Adrenal gland (tissue), 12 donors: ENCODE results near the gene C13orf46. TPM values are rescaled to one million over a fixed set of nuclear protein-coding genes. Genes with fewer than 3 reads are reported as not detected.

Source experiments
- DNase-seq, 7 donors: peaks; one replicate each; pipeline ENCODE4 v3.0.0-alpha.2; 2019 to 2020
- H3K27ac ChIP-seq, 5 donors: fragments of 200-600 bp; sonication (generic) in 4 of 5; 1 replicate in 3 of 5; 2 replicates in 2 of 5; pipeline versions ENCODE4 v1.5.1 to v1.8.0; 2016 to 2020; ENCODE audit warnings: mild to moderate bottlenecking in 1 of 5
- H3K27me3 ChIP-seq: fragments of 200-600 bp; 2 replicates; pipeline ENCODE4 v1.8.0; 2021
- H3K36me3 ChIP-seq, 2 donors: fragments of 200-600 bp; replicated peaks in 1 of 2; 1 replicate in 1 of 2; 2 replicates in 1 of 2; pipeline versions ENCODE4 v1.5.1 to v1.8.0; 2018 to 2022
- H3K4me1 ChIP-seq, 2 donors: fragments of 200-600 bp; replicated peaks in 1 of 2; 1 replicate in 1 of 2; 2 replicates in 1 of 2; pipeline versions ENCODE4 v1.5.1 to v1.8.0; 2018 to 2021
- H3K4me3 ChIP-seq, 4 donors: fragments of 200-600 bp; sonication (generic) in 3 of 4; one replicate each; pipeline ENCODE4 v1.5.1; 2016 to 2018
- H3K9me3 ChIP-seq, 3 donors: fragments of 200-600 bp; sonication (generic) in 1 of 3; replicated peaks in 1 of 3; 1 replicate in 2 of 3; 2 replicates in 1 of 3; pipeline versions ENCODE4 v1.5.1 to v1.8.0; 2016 to 2021
- CTCF ChIP-seq, 6 experiments: fragments of 450-650 bp in 4 of 6; fragments of 200-600 bp in 2 of 6; sonication (generic) in 1 of 6; IDR thresholded peaks; 1 replicate in 5 of 6; 2 replicates in 1 of 6; pipeline versions ENCODE4 v1.5.1 to v1.8.0; 2016 to 2021; ENCODE audit warnings: antibody characterized with exemption in 6 of 6, mild to moderate bottlenecking in 2 of 6, moderate library complexity in 1 of 6
- POLR2A ChIP-seq, 2 donors: fragments of 450-650 bp; IDR thresholded peaks; one replicate each; pipeline ENCODE4 v1.6.1; 2017; ENCODE audit warnings: antibody characterized with exemption in 2 of 2, mild to moderate bottlenecking in 2 of 2, moderate library complexity in 1 of 2
- WGBS, 4 donors: extraction: QIAGEN DNeasy Blood & Tissue Kit in 2 of 4; methylation state at CpG; one replicate each; pipeline versions ENCODE4 v1.1.5 to v1.1.7; 2013 to 2017; 5-methylcytosine and 5-hydroxymethylcytosine counted together
- intact Hi-C, 2 donors: fragments of 100-400 bp; cut with DNase I; formaldehyde crosslinking; loops; one replicate each; pipeline versions ENCODE4 v1.14.1 to v1.15.0; 2022 to 2023
- polyA plus RNA-seq, 3 donors: library from polyadenylated mRNA; stranded (reverse); fragments of 200-250 nt in 2 of 3; fragments of 350-450 nt in 1 of 3; fragmentation: Illumina TruSeq in 1 of 3; extraction: RNeasy Lipid Tissue Mini Kit (QIAGEN cat#74804) in 1 of 3; gene quantifications; one replicate each; pipeline ENCODE4 v1.2.3, GENCODE V29; 2013 to 2014
- total RNA-seq, 9 donors: library from RNA; depleted of rRNA in 4 of 9; stranded (reverse); fragments of >200 nt in 4 of 9; fragments of 120-200 nt in 1 of 9; fragmentation: NEBNext Ultra II Directional in 1 of 9; extraction: Animal tissue kit (Norgen Biotek cat#: 25700) in 1 of 9; gene quantifications; one replicate each; pipeline versions ENCODE4 v1.1.0 to v1.2.4, GENCODE V29; 2013 to 2023
- donor health status: healthy with polysubstance abuse.
- donor health status: Bipolar disorder and iron deficiency.
- donor health status: DM: yes; HTN: yes; CAD: no.
- donor health status: DM: no; HTN: no; CAD: no.
- donor health status: DM: no; HTN: no; CAD: no.
- donor health status: DM: yes; HTN: yes; CAD: no.

The C13orf46 gene
- total and polyA plus RNA-seq, 12 donors = 0.06 to 0.88 (median 0.19) TPM; not detected in 3

- no peak overlapping the region for H3K4me3 ChIP-seq
- DNase-seq = no peak
- TF ChIP-seq POLR2A (IDR thresholded peaks at IDR 0.05) = no peak
- no peak for TF ChIP-seq CTCF (IDR thresholded peaks at IDR 0.05)
- no peaks in the 10 kb centered on the region for H3K36me3 ChIP-seq
- H3K4me1 ChIP-seq = no peaks in the 10 kb centered on the region
- 80 to 89% (median 87%) methylated on average over 16 to 17 of the region's 17 CpGs for WGBS, 4 donors
- intact Hi-C loops = no loop called here
- H3K27ac ChIP-seq = no peak overlapping the region
- H3K27me3 ChIP-seq = no peaks in the 10 kb centered on the region
- H3K9me3 ChIP-seq = no peaks in the 10 kb centered on the region
Observed at GRCh38 chr13:113962975-113963374, 10.9 kb downstream of the C13orf46 start.

- Histone ChIP-seq H3K27ac (no peak overlapping the region), H3K27me3 (no peaks in the 10 kb centered on the region), H3K36me3 (no peaks in the 10 kb centered on the region), H3K9me3 (no peaks in the 10 kb centered on the region), H3K4me1 (no peaks in the 10 kb centered on the region), H3K4me3 (no peak overlapping the region)
- intact Hi-C loops = no loop called here
- WGBS, 4 donors = 80 to 90% (median 86%) methylated on average over 10 to 11 of the region's 11 CpGs
- TF ChIP-seq CTCF (IDR thresholded peaks at IDR 0.05) (no peak), POLR2A (IDR thresholded peaks at IDR 0.05) (no peak)
- DNase-seq = no peak
Observed at GRCh38 chr13:113962386-113962785, 11.5 kb downstream of the C13orf46 start.

GRCh38 chr13:113960276-113960948, 13.5 kb downstream of the C13orf46 start:
- DNase-seq = no peak
- H3K9me3 ChIP-seq = no peaks in the 10 kb centered on the region
- intact Hi-C loops = no loop called here
- H3K4me3 ChIP-seq = no peak overlapping the region
- no peaks in the 10 kb centered on the region for H3K4me1 ChIP-seq
- no peaks in the 10 kb centered on the region for H3K36me3 ChIP-seq
- H3K27ac ChIP-seq = no peak overlapping the region
- H3K27me3 ChIP-seq = no peaks in the 10 kb centered on the region
- TF ChIP-seq CTCF (IDR thresholded peaks at IDR 0.05) (no peak), POLR2A (IDR thresholded peaks at IDR 0.05) (no peak)
- WGBS, 4 donors = 71 to 79% (median 75%) methylated on average over 6 of the region's 6 CpGs

GRCh38 chr13:113959198-113959597, 14.7 kb downstream of the C13orf46 start:
- H3K27me3 ChIP-seq = no peaks in the 10 kb centered on the region
- 74 to 88% (median 77%) methylated on average over 1 of the region's 1 CpG for WGBS, 4 donors
- DNase-seq = no peak
- no peaks in the 10 kb centered on the region for H3K9me3 ChIP-seq
- H3K4me1 ChIP-seq = no peaks in the 10 kb centered on the region
- no peaks in the 10 kb centered on the region for H3K36me3 ChIP-seq
- intact Hi-C loops = no loop called here
- H3K27ac ChIP-seq = no peak overlapping the region
- H3K4me3 ChIP-seq = no peak overlapping the region
- TF ChIP-seq POLR2A (IDR thresholded peaks at IDR 0.05) (no peak), CTCF (IDR thresholded peaks at IDR 0.05) (no peak)
